ENCODE measurements around the gene ITPRIP.

- TF ChIP-seq ZNF274 (IDR thresholded peaks at IDR 0.05; ENCODE audit: borderline replicate concordance, extremely low read depth, low read length) (no peak), ASH2L (IDR thresholded peaks at IDR 0.05; ENCODE audit: low read length) (no peak), ATF3 (IDR thresholded peaks at IDR 0.05; ENCODE audit: insufficient read depth, low read depth, low read length) (no peak), BACH1 (IDR thresholded peaks at IDR 0.05; ENCODE audit: low read length) (no peak; the same call in 1 of the 2 replicates), SIN3A (conservative IDR thresholded peaks at IDR 0.05 in 1 of 2, IDR thresholded peaks at IDR 0.05 in 1 of 2; ENCODE audit: low read depth in 1 of 2, low read length in 2 of 2) (no peak), GTF2F1 (IDR thresholded peaks at IDR 0.05; ENCODE audit: borderline replicate concordance, low read depth, low read length) (no peak), SP2 (IDR thresholded peaks at IDR 0.05; ENCODE audit: low read length) (no peak), MAFK (IDR thresholded peaks at IDR 0.05; ENCODE audit: low read depth, low read length) (no peak), GABPA (IDR thresholded peaks at IDR 0.05; ENCODE audit: borderline replicate concordance, insufficient read depth, low read length) (no peak), EP300 (IDR thresholded peaks at IDR 0.05; ENCODE audit: borderline replicate concordance in 1 of 2, low read depth in 2 of 2, low read length in 2 of 2) (no peak), POLR2AphosphoS5 (IDR thresholded peaks at IDR 0.05; ENCODE audit: low read depth, low read length) (no peak; the same call in 1 of the 2 replicates), JUND (IDR thresholded peaks at IDR 0.05; ENCODE audit: low read length) (no peak)
- TF ChIP-seq, protein P1, sequence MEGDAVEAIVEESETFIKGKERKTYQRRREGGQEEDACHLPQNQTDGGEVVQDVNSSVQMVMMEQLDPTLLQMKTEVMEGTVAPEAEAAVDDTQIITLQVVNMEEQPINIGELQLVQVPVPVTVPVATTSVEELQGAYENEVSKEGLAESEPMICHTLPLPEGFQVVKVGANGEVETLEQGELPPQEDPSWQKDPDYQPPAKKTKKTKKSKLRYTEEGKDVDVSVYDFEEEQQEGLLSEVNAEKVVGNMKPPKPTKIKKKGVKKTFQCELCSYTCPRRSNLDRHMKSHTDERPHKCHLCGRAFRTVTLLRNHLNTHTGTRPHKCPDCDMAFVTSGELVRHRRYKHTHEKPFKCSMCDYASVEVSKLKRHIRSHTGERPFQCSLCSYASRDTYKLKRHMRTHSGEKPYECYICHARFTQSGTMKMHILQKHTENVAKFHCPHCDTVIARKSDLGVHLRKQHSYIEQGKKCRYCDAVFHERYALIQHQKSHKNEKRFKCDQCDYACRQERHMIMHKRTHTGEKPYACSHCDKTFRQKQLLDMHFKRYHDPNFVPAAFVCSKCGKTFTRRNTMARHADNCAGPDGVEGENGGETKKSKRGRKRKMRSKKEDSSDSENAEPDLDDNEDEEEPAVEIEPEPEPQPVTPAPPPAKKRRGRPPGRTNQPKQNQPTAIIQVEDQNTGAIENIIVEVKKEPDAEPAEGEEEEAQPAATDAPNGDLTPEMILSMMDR (IDR thresholded peaks at IDR 0.05; ENCODE audit: control extremely low read depth in 1 of 3, insufficient read depth in 1 of 3, low read depth in 1 of 3, low read length in 3 of 3), result no peak
Measured at GRCh38 chr10:104328646-104328895, 9.7 kb downstream of the ITPRIP start.

Data from H1 (cell line).